ENCODE data around the gene MT1F.

MT1F gene

GRCh38 chr16:56625943-56626654 lies 31.7 kb upstream of the MT1F start:
- DNase-seq: no peak

DNA sequence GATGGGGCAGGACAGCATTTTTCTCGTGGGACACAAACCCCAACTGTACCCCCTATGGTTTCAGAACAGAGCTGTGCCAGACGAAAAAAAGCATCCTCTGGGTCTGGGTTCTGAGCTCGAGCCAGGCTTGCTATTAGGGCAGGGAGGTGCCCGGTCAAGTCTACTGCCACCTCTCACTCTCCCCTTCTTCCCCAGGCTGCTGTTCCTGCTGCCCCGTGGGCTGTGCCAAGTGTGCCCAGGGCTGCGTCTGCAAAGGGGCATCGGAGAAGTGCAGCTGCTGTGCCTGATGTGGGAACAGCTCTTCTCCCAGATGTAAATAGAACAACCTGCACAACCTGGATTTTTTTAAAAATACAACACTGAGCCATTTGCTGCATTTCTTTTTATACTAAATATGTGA lies 31.1 kb upstream of the MT1F start:
- no peak for DNase-seq

GRCh38 chr16:56628486-56629350 lies 29.0 kb upstream of the MT1F start:
- no peak for DNase-seq

DNA sequence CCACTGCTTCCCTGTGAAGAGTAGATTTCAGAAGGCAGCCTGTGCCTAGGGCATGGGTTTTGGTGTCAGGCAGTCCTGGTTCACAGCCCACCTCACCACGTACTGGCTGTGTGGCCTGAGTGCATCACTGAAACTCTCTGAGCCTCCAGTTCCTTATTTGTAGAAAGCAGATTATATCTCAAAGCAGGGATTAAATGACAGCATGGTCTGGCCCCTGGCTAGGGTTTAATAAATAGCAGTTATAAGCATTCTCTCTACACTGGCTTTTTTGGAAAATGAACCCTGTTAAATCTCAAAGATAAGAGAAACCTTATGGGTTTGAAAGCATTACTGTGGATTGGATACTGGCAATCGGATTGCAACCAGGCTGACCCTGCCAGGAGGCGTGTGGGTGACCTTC lies 28.2 kb upstream of the MT1F start:
- no peak for DNase-seq

- DNase-seq: no peak
Observed at GRCh38 chr16:56630134-56630533, 27.6 kb upstream of the MT1F start.

DNA sequence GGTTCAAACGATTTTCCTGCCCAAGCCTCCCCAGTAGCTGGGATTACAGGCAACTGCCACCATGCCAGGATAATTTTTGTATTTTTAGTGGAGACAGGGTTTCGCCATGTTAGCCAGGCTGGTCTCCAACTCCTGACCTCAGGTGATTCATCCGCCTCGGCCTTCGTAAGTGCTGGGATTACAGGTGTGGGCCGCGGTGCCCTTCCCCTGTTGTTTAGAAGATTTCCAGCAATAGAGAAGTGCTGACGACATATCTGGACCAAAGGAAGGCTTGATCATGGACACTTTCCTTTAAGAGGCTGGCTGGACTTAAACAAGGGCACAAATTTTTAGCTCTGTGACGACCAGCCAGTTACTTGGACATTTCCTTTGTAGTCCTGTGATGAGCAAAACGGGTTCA lies 26.6 kb upstream of the MT1F start:
- no peak for DNase-seq

DNA sequence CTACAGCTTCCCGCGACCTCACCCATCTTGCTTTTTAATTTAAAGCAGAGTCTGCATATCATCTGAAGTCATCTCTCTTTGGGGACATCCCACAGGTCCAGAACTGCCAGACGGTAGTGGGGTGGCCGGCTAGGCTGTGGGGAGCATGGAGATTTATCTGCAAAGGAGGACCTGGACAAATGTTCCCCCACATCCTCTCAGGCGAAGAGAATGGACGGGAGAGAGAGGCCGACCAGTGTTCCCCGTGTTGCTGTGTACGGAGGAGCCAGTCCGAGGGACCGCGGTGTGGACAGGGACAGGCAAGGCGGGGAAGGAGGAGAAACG lies 26.0 kb upstream of the MT1F start:
- DNase-seq: no peak

DNA sequence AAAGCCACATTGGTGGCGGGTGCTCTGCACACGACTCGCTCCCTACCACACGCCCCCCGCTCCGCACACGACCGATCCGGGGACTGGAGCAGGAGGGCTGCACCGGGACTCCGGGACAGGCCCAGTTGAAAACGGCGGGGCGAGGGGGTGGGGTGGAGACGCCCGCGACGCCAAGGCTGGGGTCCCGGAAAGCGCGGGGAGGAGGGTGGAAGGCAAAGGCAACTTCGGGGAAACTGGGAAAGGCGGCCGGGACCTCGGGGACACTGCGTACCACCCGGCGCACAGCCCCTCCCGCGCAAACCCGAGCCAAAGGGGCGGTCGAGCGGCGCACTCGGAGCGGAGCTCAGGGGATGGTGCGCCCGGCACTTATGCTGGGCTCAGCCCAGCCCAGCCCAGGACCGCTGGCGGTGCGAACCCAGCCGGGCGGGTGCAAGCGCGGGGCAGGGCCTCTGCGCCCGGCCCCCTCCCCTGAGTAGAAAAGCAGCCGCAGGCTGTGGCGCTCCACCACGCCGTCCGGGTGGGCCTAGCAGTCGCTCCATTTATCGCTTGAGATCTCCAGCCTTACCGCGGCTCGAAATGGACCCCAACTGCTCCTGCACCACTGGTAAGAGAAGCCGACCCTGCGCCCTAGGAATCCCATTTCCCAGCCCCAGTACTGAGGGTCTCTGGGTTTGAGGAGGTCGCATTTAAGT lies 25.5 kb upstream of the MT1F start, which contains the start of gene MT1M:
MT1M (plus strand) TSS at position 504 of the 692 bp plus-strand sequence; CDS start at position 577, 73 bp downstream.
- DNase-seq: no peak

DNA sequence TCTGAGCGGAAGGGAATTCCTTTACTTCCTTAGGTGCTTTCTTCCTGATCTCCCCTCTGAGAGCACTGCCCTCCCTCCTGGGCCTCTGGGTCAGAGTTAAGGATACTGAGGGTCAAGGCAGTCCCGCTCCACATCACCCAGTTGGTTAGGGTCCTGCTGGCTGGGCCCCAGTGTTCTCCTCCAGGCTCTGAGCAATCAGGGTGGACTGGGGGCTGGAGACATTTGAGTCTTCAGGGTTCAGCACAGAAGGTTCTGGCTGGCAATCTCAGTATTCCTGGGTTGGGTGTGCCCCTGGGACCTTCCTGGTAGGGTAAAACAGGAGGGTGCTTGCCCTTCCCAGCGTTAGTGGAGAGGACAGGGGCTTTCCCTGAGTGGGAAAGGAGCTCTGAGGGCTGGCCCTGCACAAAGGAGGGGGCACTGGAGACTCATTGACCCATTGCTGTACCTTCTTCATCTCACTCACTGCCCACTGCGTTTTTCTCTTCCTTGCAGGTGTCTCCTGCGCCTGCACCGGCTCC lies 24.9 kb upstream of the MT1F start:
- no peak for DNase-seq

GRCh38 chr16:56633535-56633934 lies 24.2 kb upstream of the MT1F start:
- DNase-seq: no peak

GRCh38 chr16:56634715-56635440 lies 22.9 kb upstream of the MT1F start:
- DNase-seq: no peak

DNA sequence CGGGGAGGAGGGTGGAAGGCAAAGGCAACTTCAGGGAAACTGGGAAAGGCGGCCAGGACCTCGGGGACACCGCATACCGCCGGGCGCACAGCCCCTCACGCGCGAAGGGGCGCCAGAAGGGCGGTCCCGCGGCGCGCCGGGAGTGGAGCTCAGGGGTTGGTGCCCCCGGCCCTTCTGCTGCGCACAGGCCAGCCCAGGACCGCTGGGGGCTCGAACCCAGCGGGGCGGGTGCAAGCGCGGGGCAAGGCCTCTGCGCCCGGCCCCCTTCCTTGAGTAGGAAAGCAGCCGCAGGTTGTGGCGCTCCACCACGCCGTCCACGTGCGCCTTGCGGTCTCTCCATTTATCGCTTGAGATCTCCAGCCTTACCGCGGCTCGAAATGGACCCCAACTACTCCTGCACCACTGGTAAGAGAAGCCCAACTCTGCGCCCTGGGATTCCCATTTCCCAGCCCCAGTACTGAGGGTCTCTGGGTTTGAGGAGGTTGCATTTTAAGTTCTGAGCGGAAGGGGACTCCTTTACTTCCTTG lies 22.3 kb upstream of the MT1F start:
- no peak for DNase-seq

- DNase-seq: no peak
Observed at GRCh38 chr16:56636616-56637413, 20.9 kb upstream of the MT1F start.

DNA sequence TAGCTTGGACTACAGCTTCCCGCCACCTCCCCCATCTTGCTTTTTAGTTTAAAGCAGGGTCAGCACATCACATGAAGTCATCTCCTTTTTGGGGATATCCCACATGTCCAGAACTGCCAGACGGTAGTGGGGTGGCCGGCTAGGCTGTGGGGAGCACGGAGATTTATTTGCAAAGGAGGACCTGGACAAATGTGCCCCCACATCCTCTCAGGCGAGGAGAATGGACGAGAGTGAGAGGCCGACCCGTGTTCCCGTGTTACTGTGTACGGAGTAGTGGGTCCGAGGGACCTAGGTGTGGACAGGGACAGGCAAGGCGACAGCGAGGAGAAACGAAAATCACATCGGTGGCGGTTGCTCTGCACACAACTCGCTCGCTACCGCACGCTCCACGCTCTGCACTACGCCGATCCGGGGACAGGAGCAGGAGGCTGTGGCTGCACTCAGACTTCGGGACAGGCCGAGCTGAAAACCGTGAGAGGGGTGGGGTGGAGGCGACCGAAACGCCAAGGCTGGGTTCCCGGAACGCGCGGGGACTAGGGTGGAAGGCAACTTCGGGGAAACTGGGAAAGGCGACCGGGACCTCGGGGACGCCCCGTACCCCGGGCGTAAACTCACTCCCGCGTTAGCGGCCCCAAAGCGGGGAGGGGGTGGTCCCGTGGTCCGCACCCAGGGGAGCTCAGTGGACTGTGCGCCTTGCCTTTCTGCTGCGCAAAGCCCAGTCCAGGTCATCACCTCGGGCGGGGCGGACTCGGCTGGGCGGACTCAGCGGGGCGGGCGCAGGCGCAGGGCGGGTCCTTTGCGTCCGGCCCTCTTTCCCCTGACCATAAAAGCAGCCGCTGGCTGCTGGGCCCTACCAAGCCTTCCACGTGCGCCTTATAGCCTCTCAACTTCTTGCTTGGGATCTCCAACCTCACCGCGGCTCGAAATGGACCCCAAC lies 19.7 kb upstream of the MT1F start, which contains the start of gene MT1A:
MT1A (plus strand) TSS at position 853 of the 937 bp plus-strand sequence; CDS start at position 926, 73 bp downstream.
- no peak for DNase-seq

GRCh38 chr16:56639045-56639444 lies 18.7 kb upstream of the MT1F start:
- DNase-seq: no peak

DNA sequence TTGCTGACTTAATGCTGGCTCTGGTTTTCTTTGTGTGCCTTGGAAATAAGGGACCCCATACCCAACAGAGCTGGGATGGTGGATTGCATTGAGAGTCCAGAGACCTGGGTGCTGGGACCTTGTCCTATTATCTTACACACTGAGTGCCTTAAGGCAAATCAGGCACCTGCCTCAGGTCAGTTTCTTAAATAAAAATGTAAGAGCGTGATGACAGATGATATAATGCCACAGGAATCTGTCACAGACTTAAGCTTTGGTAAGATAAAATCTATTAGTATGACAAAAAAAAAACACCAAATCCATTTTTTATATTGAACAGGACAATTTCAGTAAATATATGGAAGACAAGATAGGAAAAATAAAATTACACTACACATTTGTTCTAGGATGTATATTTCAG lies 17.7 kb upstream of the MT1F start:
- no peak for DNase-seq

DNA sequence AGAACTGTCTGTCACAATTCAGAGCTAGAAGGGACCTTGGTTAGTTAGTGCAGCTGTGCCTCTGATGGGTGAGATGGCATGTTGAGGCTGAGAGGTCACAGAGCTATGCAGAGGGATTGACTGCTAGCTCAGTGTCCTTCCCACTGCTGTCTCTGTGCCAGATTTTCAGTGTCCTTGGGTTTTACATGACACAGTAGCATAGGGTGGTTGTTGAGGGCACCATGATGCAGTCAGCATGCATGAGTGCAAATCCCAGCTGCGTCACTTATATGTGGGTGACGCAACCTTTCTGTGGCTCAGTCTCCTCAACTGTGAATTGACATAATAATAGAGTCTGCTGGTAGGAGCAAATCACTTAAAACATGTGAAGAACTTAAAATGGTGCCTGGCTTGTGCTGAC lies 16.6 kb upstream of the MT1F start:
- no peak for DNase-seq

DNA sequence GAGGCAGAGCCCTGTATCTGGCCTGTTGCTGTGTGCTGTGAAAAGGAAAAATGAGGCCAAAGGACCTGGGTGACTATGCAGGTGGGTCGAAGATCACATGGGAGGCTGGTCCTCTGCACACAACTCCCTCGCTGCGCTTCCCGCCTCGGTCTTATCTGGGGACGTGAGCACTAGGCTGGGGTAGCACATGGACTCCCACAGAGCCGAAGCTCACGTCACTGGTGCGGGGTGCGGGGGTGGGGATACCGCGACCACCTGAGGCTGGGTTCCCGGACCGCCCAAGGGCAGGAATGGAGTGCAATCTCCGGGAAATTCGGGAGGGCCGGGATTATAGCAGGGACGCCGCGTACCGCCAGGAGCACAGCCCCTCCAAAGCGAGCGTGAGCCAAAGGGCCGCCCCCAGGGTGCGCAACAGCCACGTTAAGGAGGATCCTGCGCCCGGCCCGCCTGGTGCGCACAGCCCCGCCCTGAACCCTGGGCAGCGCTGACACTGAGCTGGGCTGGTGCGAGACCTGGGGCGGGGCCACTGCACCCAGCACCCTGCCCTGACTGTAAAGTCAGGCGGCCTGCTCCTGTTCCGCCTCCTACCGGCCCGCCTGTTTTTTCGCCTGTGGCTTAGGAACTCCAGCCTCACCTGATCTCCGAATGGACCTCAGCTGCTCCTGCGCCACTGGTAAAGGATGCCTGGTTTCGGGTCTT lies 14.5 kb upstream of the MT1F start:
- peak; percentile 64 for DNase-seq

GRCh38 chr16:56643833-56644232 lies 13.9 kb upstream of the MT1F start:
- no peak for DNase-seq

GRCh38 chr16:56645311-56645710 lies 12.4 kb upstream of the MT1F start:
- DNase-seq: no peak
